Measurements from ENCODE around the gene OR6N2.

DNA sequence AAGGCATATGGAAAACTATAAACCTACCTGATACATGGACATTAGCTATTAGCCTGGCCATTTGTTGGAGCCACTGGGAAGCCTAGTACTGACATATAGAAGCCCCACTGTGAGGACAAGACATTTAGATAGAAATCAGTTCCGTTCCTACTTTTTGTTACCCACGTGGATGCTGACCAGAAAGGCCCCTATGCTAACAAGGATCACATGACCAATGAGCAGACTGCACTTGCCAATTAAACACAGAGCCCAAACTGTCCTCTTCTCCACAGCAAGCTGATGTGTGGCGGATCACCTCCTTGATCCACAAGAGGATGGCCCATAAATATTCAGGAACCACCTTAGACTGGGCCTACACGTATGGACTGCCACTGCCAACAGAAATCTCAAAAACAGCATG lies 49.3 kb downstream of the OR6N2 start:
- TF ChIP-seq CTCF (IDR thresholded peaks at IDR 0.05; ENCODE audit: insufficient read depth, low read depth, low read length) (no peak), EZH2 (IDR thresholded peaks at IDR 0.05; ENCODE audit: insufficient read depth, low read length) (no peak)
